Activated CD4-positive, alpha-beta T cell treated with anti-CD3 and anti-CD28 coated beads, Interleukin-2, amount 50 U/mL, for 16 hours (primary cell): ENCODE results near the gene GAL3ST2.
"Not testable (repeated sequence)": the region's sequence is repeated elsewhere in the genome, so short reads cannot be mapped to it uniquely, and the experiment has no call there.

Experiments
- DNase-seq: peaks from one replicate; pipeline ENCODE4 v3.0.0-alpha.2; 2020

The GAL3ST2 gene

DNA sequence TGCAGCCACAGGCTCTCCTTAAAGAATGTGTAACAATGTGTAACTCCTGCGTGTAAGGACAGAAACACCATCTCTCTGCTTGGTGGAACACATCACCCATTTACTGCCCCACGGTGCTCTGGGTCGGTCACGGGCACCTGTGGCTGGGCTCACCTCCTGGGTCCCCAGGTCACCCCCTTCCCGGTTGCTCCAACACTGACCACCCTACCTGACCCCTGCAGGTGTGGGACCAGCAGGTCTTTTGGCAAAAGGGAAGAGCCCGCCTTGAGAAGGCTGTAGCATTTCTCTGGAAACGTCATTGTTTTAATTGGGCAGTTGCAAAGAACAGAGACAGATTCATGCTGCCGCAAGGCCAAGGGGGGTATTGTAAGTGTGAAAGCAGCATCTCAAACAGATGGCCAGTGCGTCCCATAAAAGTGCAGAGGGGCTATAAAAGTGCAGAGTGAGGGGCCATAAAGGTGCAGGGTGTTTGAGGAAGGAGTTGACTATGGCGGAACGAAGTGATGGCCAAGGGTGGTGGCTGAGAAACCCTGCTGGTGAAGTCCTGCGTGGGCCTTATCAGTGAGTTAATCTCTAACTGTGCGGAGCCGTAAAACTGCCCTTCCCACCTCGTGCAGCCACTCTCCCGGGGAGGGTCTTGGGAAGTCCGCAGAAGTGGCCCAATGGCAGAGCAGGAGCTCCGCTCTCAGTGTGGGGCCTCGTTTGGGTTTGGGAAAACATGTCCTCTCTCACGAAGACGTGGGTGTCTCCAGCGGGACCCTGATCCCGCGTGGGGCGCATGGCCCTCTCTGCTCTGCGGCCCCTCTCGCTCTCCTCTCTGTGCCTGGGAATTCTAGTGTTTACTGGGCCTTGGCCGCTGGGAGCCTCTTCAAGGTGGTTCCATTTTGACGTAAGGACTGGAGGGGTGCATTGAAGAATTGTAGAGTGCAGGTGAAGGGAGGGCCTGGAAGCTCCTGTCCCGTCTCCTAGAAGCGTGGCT is 18.7 kb downstream of the GAL3ST2 start:
- no peak for DNase-seq

DNA sequence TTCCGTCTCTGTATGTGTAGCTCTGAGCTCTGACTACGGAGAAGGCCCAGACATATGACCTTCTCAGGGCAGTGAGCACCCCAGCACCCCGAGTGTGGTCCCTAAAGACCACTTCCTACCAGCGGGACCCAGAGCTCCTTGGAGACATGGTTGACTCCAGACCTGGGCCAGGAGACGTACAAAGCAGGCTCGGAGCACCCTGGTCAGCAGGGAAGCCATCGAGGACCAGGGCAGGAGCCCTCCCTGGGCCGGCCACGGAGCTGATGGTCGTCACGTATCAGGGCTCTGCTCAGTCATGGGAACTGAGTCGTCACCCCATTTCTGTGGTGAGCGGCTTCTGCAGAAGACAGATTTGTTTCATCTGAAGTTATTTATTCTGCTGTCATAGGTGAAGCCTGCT is 19.6 kb downstream of the GAL3ST2 start:
- no peak for DNase-seq

DNA sequence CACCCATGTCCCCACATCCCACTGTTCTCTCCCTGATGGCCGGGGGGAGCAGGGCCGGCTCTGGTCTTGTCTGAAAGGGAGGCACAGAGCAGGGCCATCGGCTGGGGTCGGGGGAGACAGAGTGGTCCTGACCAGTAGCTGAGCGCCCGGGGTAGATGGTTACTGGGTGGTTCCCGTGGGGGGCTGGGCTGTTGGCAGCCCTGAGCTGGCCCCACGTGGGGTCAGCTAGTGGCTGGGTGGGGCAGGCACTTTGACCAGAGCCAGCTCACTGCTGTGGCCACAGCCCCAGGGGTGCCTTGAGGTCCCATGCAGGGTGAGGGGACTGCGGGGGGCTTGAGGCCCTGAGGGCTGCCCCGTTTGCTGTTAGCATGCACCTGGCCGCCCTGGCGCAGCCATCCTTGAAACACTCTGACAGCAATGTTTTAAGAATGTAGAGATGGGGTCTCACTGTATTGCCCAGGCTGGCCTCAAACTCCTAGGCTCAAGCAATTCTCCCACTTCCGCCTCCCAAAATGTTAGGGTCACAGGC is 20.1 kb downstream of the GAL3ST2 start:
- DNase-seq, result no peak

DNA sequence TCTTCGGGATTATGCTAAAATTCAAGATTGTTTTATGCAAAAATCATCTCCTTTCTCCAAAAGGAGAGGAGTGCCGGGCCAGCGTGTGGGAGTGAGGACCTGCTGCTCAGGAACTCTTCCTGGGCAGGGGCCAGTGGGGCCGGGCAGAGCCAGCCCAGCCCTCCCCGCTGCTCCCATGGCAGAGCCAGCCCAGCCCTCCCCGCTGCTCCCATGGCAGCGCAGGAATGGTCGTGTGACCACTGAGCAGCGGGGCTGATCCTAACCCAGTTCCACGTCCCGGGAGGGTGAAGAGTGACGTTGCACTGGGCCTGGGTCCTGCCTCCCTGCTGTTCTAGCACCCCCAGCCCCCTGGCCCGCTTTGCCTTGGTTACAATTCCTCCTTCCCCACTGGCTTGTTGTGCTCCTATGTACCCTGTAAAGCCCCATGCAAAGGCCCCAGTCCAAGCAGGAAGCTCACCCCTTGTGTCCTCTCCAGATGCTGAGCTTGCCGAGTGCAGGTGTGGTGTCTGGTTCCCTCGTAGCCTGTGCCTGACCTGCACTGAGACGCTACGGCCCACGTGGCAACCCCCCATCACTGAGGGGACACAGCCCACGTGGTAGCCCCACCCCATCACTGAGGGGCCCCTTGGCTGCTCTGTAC is 20.9 kb downstream of the GAL3ST2 start:
- no peak for DNase-seq

DNA sequence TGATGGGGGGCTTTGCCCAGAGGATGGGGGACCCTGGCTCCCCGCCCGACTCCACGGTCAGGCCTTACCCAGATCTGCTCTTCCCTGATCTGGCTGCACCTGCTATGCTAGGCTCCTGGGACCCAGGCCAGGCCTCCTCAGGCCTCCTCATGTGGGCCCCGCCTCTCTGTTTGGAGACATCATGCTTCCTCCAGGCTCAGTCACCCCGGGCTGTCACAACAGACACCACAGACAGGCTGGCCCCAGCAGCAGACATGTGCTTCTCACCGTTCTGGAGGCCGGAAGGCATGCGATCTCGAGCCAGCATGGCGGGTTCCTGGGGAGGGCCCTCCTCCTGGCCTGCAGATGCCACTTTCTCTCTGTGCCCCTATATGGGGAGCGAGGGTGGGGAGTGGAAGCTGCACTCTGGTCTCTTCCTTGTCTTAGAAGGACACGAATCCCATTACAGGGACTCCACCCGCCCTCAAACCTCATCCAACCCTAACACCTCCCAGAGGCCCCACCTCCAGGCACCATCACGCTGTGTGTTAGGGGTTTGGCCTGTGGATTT is 21.5 kb downstream of the GAL3ST2 start:
- DNase-seq, result no peak

DNA sequence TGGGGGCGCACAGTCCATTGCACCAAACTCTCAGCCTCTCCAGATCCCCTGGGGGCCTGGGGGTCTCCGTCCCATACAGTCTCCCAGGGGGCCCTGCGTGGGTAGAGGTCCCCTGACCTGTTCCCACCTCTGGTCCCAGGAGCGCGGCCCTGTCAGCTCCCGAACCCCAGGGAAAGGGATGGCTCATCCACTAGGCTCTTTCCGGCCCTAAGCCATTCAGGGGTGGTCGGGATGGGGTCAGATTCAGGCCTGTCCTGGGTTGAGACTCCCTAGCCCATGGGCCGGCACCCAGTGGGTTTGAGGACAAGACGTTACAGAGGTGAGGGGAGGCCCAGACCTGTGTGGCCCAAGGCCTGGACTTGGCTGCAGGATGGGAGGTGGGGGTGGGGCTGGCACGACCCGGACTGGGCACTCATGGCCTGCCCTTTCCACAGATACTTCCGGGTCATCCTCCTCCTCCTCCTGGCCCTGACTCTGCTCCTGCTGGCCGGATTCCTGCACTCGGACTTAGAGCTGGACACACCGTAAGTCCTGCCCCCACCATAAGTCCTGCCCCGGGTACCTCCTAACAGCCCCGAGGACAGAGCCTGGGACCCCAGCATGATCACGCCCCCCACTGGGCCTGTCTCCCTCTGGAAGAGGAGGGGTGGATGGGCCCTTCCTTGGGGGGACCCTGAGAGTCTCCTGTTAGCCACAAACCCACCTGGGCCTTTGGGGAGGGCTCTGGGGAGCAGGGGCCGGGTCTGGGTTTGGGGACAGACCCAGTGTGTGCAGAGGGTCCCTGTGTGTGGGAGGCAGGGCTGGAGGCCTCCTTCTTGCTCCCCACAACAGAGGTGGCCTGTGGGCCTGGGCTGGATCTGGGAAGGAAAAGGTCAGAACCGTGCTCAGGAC is 22.3 kb downstream of the GAL3ST2 start:
- DNase-seq, result no peak

DNA sequence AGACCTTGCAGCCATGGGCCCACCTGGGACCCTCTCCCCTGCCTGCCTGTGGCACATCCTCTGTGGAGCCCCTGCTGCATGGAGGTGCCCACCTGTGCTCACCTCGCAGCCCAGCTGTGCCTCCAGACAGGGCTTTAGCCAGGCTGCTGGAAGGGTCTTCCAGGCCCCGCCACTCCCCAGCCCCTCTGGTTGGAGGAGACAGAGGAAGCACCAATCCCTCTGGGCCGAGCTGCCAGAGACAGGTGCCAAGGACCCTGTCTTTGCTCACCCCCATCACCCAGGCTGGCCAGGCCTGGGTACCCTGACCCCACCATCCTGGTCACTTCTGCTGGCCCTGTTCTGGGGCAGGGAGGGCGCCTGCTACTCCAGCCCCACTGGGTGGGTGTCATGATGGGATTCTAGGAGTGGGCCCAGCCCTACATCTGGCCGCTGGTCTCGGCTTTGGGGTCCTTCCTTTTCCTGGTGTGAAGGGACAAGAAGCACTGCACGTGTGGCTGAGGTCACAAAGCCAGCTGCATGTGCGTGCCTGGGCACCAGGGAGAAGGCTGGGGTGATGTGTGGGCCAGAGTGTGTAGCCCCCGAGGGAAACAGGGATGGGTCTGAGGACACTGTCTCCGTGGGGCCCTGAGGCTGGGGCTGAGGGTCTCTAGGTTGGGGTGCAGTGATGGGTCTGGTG is 23.0 kb downstream of the GAL3ST2 start:
- no peak for DNase-seq

DNA sequence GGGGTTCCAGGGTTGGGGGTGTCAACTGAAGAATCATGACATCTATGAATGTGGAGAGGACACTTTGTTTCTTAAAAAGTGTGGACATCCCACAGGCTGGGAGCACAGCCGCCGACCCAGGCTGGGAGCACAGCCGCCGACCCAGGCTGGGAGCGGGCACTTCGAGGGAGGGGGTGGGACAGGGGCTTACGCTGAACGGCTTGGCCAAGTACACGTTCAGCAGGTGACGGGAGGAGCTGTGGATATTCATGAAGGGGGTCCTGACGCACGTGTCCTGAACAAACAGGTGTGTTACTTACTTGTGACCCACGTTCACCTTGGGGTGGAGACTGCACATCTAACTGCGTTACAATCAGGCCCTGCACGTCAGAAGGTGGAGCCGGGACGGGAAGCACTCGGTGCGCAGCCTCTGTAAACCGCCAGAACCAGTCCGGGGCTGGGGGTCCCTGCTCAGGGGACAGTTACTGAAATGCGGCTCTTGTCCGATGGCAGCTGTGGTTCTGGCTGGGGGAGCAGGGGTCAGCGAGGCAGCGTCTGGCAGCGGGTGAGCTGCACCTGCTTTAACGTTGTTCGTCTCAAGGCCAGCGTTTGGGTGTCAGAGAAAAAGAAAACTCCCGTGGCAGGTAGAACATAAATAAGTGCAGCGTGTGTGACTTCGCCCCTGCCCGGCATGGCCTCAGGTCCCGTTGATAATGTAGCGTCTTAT is 23.7 kb downstream of the GAL3ST2 start:
- DNase-seq, result not testable (repeated sequence)

DNA sequence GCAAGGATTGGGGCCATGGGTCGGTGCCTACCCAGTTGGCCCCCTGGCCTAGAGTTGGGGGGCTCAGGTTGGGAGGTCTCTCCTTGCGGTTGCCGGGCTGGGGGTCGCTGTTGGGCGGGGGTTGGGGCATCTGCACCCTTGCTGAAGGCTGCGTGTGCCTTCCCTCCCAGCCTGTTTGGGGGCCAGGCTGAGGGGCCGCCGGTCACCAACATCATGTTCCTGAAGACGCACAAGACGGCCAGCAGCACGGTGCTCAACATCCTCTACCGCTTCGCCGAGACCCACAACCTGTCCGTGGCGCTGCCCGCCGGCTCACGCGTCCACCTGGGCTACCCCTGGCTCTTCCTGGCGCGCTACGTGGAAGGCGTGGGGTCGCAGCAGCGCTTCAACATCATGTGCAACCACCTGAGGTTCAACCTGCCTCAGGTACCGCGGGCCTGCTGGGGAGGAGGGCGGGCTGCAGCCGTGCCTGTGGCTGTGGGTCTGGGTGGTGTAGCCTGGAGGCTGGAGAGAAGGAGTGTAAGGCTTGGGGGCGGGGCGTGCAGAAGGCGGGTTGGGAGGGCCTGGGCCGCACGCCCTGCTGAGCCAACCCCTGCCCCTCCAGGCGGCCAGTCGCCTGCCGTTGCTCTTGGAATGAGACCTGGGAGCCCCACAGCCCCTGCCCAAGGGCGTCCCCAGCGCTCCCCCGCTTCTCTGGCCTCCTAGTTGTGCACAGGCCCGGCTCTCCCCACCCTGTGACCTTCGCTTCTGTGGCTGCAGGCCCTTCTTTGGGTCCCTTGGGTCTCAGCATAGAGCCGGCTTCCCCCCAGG is 25.2 kb downstream of the GAL3ST2 start:
- no peak for DNase-seq

DNA sequence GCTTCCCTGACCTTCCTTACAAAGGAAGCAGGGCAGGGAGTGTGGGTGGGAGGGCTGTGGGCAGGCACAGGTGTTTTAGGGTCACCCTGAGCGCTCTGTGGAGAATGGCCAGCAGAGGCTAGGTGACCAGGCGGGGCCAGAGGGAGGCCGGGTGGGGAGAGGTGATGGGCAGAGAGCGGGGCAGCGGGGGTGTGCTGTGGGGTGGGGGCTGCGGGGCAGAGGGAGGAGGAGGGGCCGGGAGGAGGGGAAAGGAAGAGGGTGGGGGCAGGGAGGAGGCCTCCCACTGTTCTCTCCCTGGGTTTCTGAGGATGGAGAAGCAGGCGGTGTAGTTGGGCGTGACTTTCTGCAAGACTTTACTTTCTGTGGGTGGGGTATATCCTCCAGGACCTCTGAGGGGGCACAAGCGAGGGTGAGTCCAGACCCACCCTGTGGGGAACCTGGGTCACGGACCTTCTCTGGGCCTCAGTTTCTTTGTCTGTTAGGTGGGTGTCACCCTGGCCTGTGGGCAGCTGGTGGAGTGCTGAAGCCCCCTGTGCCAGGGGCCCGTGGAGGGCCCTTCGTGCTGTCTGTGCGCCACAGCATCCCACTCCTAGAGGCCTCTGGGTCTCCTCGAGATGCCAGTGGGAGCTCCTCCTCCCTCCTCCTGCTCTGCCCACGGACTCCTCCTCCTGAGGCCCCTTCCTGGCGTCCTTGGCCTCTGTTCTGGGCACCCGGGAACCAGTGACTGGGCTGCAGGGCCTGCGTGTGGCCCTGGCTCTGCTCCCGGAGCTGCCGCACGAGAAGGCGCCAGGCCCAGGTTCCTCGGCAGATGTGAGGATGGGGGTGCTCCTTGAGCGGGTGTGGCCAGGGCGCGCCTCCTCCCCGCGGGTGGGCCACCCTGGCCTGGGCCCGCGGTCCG is 26.0 kb downstream of the GAL3ST2 start:
- no peak for DNase-seq

DNA sequence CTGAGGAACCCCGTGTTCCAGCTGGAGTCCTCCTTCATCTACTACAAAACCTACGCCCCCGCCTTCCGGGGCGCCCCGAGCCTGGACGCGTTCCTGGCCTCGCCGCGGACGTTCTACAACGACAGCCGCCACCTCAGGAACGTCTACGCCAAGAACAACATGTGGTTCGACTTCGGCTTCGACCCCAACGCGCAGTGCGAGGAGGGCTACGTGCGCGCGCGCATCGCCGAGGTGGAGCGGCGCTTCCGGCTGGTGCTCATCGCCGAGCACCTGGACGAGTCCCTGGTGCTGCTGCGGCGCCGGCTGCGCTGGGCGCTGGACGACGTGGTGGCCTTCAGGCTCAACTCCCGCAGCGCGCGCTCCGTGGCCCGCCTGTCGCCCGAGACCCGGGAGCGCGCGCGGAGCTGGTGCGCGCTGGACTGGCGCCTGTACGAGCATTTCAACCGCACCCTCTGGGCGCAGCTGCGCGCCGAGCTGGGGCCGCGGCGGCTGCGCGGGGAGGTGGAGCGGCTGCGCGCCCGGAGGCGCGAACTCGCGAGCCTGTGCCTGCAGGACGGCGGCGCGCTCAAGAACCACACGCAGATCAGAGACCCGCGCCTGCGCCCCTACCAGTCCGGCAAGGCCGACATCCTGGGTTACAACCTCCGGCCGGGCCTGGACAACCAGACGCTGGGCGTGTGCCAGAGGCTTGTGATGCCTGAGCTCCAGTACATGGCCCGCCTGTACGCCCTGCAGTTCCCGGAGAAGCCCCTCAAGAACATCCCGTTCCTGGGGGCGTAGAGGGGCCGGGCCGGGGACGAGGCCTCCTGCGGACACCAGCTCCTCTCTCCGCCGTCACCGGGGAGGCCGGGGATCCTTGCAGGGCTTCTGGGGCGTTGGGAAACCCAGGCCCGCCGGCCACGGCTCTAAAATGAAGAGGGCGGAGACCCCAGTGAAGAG is 27.0 kb downstream of the GAL3ST2 start:
- DNase-seq, result peak; percentile 46

DNA sequence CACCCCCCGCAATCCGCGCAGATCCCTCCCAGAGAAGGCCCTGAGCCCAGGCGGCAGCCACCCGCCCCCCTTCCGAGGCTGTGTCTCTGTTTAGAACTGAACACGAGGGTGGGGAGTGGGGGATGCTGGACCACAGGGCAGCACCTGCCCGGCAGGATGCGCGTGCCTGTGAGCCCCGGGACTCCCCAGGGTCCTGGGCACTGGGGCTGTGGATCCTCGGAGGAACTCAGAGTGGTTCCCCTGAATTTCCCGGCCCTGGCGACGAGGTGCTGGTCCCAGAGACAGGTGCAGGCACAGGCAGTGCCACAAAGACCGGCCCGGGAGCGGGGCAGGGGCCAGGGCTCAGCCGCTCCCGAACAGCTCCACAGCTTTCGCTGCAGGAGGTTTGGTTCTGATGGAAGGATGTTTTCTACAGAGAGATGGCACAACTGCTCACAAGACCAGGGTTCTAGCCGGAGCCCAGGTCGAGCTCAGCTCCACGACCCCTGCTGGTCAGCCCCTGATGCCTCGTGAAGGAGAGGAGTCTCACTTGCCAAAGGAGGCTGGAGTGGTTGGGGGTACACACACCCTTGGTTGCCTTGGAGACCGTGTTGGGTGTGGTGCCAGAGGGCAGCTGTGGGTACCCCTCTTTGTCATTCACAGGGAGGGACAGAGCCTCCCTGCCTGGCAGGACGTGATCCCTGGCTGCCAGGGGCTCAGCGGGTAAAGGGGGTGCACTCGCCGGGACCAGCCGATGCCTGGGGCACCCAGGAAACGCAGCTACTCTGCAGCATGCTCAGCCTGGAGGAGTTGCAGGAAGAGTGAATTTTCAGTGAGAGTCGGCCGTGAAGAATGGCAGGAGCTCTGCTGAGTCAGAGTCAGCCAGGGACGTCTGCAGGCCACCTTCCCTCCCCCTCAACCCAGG is 28.0 kb downstream of the GAL3ST2 start:
- no peak for DNase-seq

DNA sequence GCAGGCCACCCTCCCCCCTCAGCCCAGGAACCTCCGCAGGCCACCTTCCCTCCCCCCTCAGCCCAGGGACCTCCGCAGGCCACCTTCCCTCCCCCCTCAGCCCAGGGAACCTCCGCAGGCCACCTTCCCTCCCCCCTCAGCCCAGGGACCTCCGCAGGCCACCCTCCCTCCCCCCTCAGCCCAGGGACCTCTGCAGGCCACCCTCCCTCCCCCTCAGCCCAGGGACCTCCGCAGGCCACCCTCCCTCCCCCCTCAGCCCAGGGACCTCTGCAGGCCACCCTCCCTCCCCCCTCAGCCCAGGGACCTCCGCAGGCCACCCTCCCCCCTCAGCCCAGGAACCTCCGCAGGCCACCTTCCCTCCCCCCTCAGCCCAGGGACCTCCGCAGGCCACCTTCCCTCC is 29.6 kb downstream of the GAL3ST2 start:
- not testable (repeated sequence) for DNase-seq

DNA sequence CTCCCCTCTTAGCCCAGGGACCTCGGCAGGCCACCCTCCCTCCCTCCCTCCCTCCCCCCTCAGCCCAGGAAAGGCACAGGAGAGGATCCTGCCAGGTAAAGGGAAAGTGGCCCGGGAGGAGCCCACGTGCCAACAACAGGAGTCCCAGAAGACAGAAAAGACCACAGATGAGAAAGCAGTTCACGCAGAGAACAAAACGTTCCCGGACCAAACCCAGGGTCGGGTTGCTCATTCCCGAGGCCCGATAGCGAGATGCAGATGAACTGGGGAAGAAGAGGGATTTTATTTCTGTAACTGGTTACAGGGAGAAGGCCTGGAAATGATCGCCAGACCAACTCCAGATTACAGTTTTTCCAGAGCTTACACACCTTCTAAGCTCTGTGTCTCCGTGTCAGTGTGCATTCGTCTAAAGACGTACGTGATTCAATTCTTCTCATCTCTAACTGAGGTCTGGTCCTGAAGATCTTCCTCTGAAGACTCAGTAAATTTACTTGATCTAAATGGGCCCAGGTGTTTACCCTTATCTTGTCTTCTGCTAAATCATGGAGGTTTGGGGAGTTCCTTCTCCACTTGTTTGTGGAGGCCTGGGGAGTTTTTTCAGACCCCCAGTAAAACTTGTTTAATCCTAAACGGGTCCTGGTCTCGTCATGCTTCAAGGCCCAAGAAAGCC is 31.6 kb downstream of the GAL3ST2 start:
- DNase-seq, result no peak

DNA sequence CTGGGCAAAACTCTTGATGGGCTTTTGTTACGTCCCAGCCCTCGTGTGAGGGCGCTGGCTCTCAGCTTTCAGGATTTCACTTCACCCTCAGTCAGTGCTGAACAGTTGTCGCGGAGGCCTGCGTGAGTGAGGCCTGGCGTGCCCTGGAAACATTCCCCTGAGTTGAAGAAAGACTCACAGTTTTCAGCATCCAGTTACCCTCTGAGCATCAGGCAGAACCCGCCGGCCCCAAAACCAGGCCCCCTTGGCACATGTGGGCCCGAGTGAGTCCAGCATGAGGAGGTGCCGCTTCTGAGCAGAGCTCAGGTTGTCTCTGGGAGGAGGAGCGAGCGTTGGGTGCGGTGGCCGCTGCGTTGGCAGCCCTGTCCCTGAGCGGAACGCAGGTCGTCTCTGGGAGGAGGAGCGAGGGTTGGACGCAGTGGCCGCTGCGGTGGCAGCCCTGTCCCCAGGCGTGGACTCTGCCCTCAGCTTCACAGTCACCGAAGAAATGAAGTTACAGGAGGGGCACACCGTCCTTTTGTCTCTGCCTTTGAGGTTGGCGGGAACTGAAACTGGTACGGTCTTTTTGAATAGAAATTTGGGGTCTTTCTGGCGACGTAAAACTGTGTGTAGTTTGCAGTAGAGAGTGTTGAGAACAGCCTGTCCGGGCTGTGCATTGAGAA is 32.2 kb downstream of the GAL3ST2 start, which contains the start of gene NEU4:
Gene NEU4, plus strand, starts transcription at position 473 of the 662 bp plus-strand sequence. CDS start 5,292 bp downstream, outside the sequence.
- no peak for DNase-seq
